CD4-positive, alpha-beta T cell treated with Interleukin-17A for 1 hour (primary cell): ENCODE data around the gene SGCE.
"Not testable (repeated sequence)": the region's sequence is repeated elsewhere in the genome, so short reads cannot be mapped to it uniquely, and the experiment has no call there.

Source experiments
- DNase-seq: peaks from one replicate; pipeline ENCODE4 v3.0.0-alpha.2; 2020

The SGCE gene

GRCh38 chr7:94655848-94656657 is at the start of gene SGCE:
SGCE (minus strand) TSS chr7:94656133; CDS start chr7:94656098, 35 bp downstream.
- DNase-seq, result peak; percentile 57

- not testable (repeated sequence) for DNase-seq
These were observed 49.5 kb upstream of the SGCE start for GRCh38 chr7:94705155-94706021.

GRCh38 chr7:94701555-94701973 is 45.6 kb upstream of the SGCE start:
- no peak for DNase-seq

- no peak for DNase-seq
These were observed 45.1 kb upstream of the SGCE start for GRCh38 chr7:94700926-94701554.

- DNase-seq, result no peak
These were observed 42.3 kb upstream of the SGCE start for GRCh38 chr7:94698275-94698674.

- DNase-seq, result no peak
These were observed 41.4 kb upstream of the SGCE start for GRCh38 chr7:94697035-94697974.

- DNase-seq, result no peak
These were observed 31.9 kb upstream of the SGCE start for GRCh38 chr7:94687810-94688209.

GRCh38 chr7:94687076-94687475 is 31.1 kb upstream of the SGCE start:
- DNase-seq, result no peak

- no peak for DNase-seq
These were observed 27.1 kb upstream of the SGCE start for GRCh38 chr7:94683066-94683465.

- no peak for DNase-seq
These were observed 23.4 kb upstream of the SGCE start for GRCh38 chr7:94679358-94679757.

GRCh38 chr7:94676431-94676830 is 20.5 kb upstream of the SGCE start:
- DNase-seq, result no peak

- no peak for DNase-seq
These were observed 19.4 kb upstream of the SGCE start for GRCh38 chr7:94675356-94675755.

GRCh38 chr7:94671444-94672235 is 15.7 kb upstream of the SGCE start:
- no peak for DNase-seq

GRCh38 chr7:94669773-94670495 is 14.0 kb upstream of the SGCE start:
- no peak for DNase-seq

GRCh38 chr7:94666879-94667587 is 11.1 kb upstream of the SGCE start:
- no peak for DNase-seq

GRCh38 chr7:94665426-94665825 is 9.5 kb upstream of the SGCE start:
- no peak for DNase-seq

GRCh38 chr7:94664023-94664422 is 8.1 kb upstream of the SGCE start:
- DNase-seq, result no peak

GRCh38 chr7:94662548-94662947 is 6.6 kb upstream of the SGCE start:
- DNase-seq, result no peak

- DNase-seq, result no peak
These were observed 4.1 kb upstream of the SGCE start for GRCh38 chr7:94660006-94660405.

- DNase-seq, result no peak
These were observed 2.9 kb upstream of the SGCE start for GRCh38 chr7:94658826-94659225.
